ENCODE measurements around the gene MCFD2.
"Not testable (repeated sequence)": the region's sequence is repeated elsewhere in the genome, so short reads cannot be mapped to it uniquely, and the experiment has no call there.

Gene MCFD2

GRCh38 chr2:46887028-46887885 lies 28.3 kb downstream of the MCFD2 start:
- H3K4me1 ChIP-seq (ENCODE audit: control insufficient read depth in 2 of 2, insufficient read depth in 2 of 2, low read length in 2 of 2) = peaks cover 4 to 6% of the 10 kb centered on the region in 2 donors
- no peak overlapping the region for H3K4me3 ChIP-seq (ENCODE audit: low read length in 2 of 2)
- H3K9me3 ChIP-seq (ENCODE audit: control insufficient read depth in 2 of 2, low read length in 2 of 2) = no peaks in the 10 kb centered on the region
- no peaks in the 10 kb centered on the region for H3K36me3 ChIP-seq (ENCODE audit: control insufficient read depth in 2 of 2, insufficient read depth in 2 of 2, low read length in 2 of 2)
- no peak overlapping the region for H3K27ac ChIP-seq (ENCODE audit: low read depth in 2 of 2, low read length in 2 of 2)
- H3K9ac ChIP-seq (ENCODE audit: low read depth in 1 of 2, low read length in 2 of 2) = no peak overlapping the region
- no peaks in the 10 kb centered on the region for H3K27me3 ChIP-seq (ENCODE audit: control insufficient read depth in 2 of 2, insufficient read depth in 2 of 2, low read length in 2 of 2)

- Histone ChIP-seq H3K4me1 (ENCODE audit: control insufficient read depth in 2 of 2, insufficient read depth in 2 of 2, low read length in 2 of 2) (peaks cover 4 to 10% of the 10 kb centered on the region in 2 donors), H3K9ac (ENCODE audit: low read depth in 1 of 2, low read length in 2 of 2) (no peak overlapping the region), H3K9me3 (ENCODE audit: control insufficient read depth in 2 of 2, low read length in 2 of 2) (no peaks in the 10 kb centered on the region), H3K36me3 (ENCODE audit: control insufficient read depth in 2 of 2, insufficient read depth in 2 of 2, low read length in 2 of 2) (no peaks in the 10 kb centered on the region), H3K27me3 (ENCODE audit: control insufficient read depth in 2 of 2, insufficient read depth in 2 of 2, low read length in 2 of 2) (no peaks in the 10 kb centered on the region), H3K4me3 (ENCODE audit: low read length in 2 of 2) (no peak overlapping the region), H3K27ac (ENCODE audit: low read depth in 2 of 2, low read length in 2 of 2) (no peak overlapping the region)
Measured at GRCh38 chr2:46886268-46887027, 29.2 kb downstream of the MCFD2 start.

- Histone ChIP-seq H3K4me3 (ENCODE audit: low read length in 2 of 2) (no peak overlapping the region), H3K27ac (ENCODE audit: low read depth in 2 of 2, low read length in 2 of 2) (no peak overlapping the region), H3K36me3 (ENCODE audit: control insufficient read depth in 2 of 2, insufficient read depth in 2 of 2, low read length in 2 of 2) (no peaks in the 10 kb centered on the region), H3K4me1 (ENCODE audit: control insufficient read depth in 2 of 2, insufficient read depth in 2 of 2, low read length in 2 of 2) (peaks cover 4 to 10% of the 10 kb centered on the region in 2 donors), H3K27me3 (ENCODE audit: control insufficient read depth in 2 of 2, insufficient read depth in 2 of 2, low read length in 2 of 2) (no peaks in the 10 kb centered on the region), H3K9me3 (ENCODE audit: control insufficient read depth in 2 of 2, low read length in 2 of 2) (no peaks in the 10 kb centered on the region), H3K9ac (ENCODE audit: low read depth in 1 of 2, low read length in 2 of 2) (no peak overlapping the region)
Measured at GRCh38 chr2:46885376-46885775, 30.2 kb downstream of the MCFD2 start.

- Histone ChIP-seq H3K9ac (ENCODE audit: low read depth in 1 of 2, low read length in 2 of 2) (no peak overlapping the region), H3K4me1 (ENCODE audit: control insufficient read depth in 2 of 2, insufficient read depth in 2 of 2, low read length in 2 of 2) (peaks cover 8 to 10% of the 10 kb centered on the region in 2 donors), H3K36me3 (ENCODE audit: control insufficient read depth in 2 of 2, insufficient read depth in 2 of 2, low read length in 2 of 2) (no peaks in the 10 kb centered on the region), H3K9me3 (ENCODE audit: control insufficient read depth in 2 of 2, low read length in 2 of 2) (no peaks in the 10 kb centered on the region), H3K27me3 (ENCODE audit: control insufficient read depth in 2 of 2, insufficient read depth in 2 of 2, low read length in 2 of 2) (no peaks in the 10 kb centered on the region), H3K4me3 (ENCODE audit: low read length in 2 of 2) (no peak overlapping the region), H3K27ac (ENCODE audit: low read depth in 2 of 2, low read length in 2 of 2) (no peak overlapping the region)
Measured at GRCh38 chr2:46879511-46879910, 36.1 kb downstream of the MCFD2 start.

- Histone ChIP-seq H3K27me3 (ENCODE audit: control insufficient read depth in 2 of 2, insufficient read depth in 2 of 2, low read length in 2 of 2) (no peaks in the 10 kb centered on the region), H3K4me3 (ENCODE audit: low read length in 2 of 2) (no peak overlapping the region), H3K4me1 (ENCODE audit: control insufficient read depth in 2 of 2, insufficient read depth in 2 of 2, low read length in 2 of 2) (peaks cover 14% of the 10 kb centered on the region in 2 donors), H3K9ac (ENCODE audit: low read depth in 1 of 2, low read length in 2 of 2) (no peak overlapping the region), H3K27ac (ENCODE audit: low read depth in 2 of 2, low read length in 2 of 2) (no peak overlapping the region), H3K9me3 (ENCODE audit: control insufficient read depth in 2 of 2, low read length in 2 of 2) (no peaks in the 10 kb centered on the region), H3K36me3 (ENCODE audit: control insufficient read depth in 2 of 2, insufficient read depth in 2 of 2, low read length in 2 of 2) (no peaks in the 10 kb centered on the region)
Measured at GRCh38 chr2:46878886-46879285, 36.7 kb downstream of the MCFD2 start.

GRCh38 chr2:46878240-46878877 lies 37.2 kb downstream of the MCFD2 start:
- no peaks in the 10 kb centered on the region for H3K9me3 ChIP-seq (ENCODE audit: control insufficient read depth in 2 of 2, low read length in 2 of 2)
- no peaks in the 10 kb centered on the region for H3K36me3 ChIP-seq (ENCODE audit: control insufficient read depth in 2 of 2, insufficient read depth in 2 of 2, low read length in 2 of 2)
- no peak overlapping the region for H3K9ac ChIP-seq (ENCODE audit: low read depth in 1 of 2, low read length in 2 of 2)
- no peak overlapping the region for H3K27ac ChIP-seq (ENCODE audit: low read depth in 2 of 2, low read length in 2 of 2)
- peaks cover 16 to 19% of the 10 kb centered on the region in 2 donors for H3K4me1 ChIP-seq (ENCODE audit: control insufficient read depth in 2 of 2, insufficient read depth in 2 of 2, low read length in 2 of 2)
- H3K4me3 ChIP-seq (ENCODE audit: low read length in 2 of 2) = no peak overlapping the region
- no peaks in the 10 kb centered on the region for H3K27me3 ChIP-seq (ENCODE audit: control insufficient read depth in 2 of 2, insufficient read depth in 2 of 2, low read length in 2 of 2)

GRCh38 chr2:46877619-46878113 lies 37.9 kb downstream of the MCFD2 start:
- Histone ChIP-seq H3K4me1 (ENCODE audit: control insufficient read depth in 2 of 2, insufficient read depth in 2 of 2, low read length in 2 of 2) (peaks cover 16% of the 10 kb centered on the region in 2 donors), H3K9ac (ENCODE audit: low read depth in 1 of 2, low read length in 2 of 2) (no peak overlapping the region), H3K27ac (ENCODE audit: low read depth in 2 of 2, low read length in 2 of 2) (no peak overlapping the region)

GRCh38 chr2:46876741-46877384 lies 38.7 kb downstream of the MCFD2 start:
- Histone ChIP-seq H3K9me3 (ENCODE audit: control insufficient read depth in 2 of 2, low read length in 2 of 2) (no peaks in the 10 kb centered on the region), H3K27me3 (ENCODE audit: control insufficient read depth in 2 of 2, insufficient read depth in 2 of 2, low read length in 2 of 2) (no peaks in the 10 kb centered on the region), H3K36me3 (ENCODE audit: control insufficient read depth in 2 of 2, insufficient read depth in 2 of 2, low read length in 2 of 2) (no peaks in the 10 kb centered on the region), H3K27ac (ENCODE audit: low read depth in 2 of 2, low read length in 2 of 2) (no peak overlapping the region), H3K9ac (ENCODE audit: low read depth in 1 of 2, low read length in 2 of 2) (no peak overlapping the region), H3K4me3 (ENCODE audit: low read length in 2 of 2) (no peak overlapping the region), H3K4me1 (ENCODE audit: control insufficient read depth in 2 of 2, insufficient read depth in 2 of 2, low read length in 2 of 2) (peaks cover 11 to 16% of the 10 kb centered on the region in 2 donors)

More at GRCh38 chr2:46877619-46878113, 37.9 kb downstream of the MCFD2 start:
- Histone ChIP-seq H3K27me3 (ENCODE audit: control insufficient read depth in 2 of 2, insufficient read depth in 2 of 2, low read length in 2 of 2) (no peaks in the 10 kb centered on the region), H3K36me3 (ENCODE audit: control insufficient read depth in 2 of 2, insufficient read depth in 2 of 2, low read length in 2 of 2) (no peaks in the 10 kb centered on the region), H3K9me3 (ENCODE audit: control insufficient read depth in 2 of 2, low read length in 2 of 2) (no peaks in the 10 kb centered on the region), H3K4me3 (ENCODE audit: low read length in 2 of 2) (no peak overlapping the region)

- not testable (repeated sequence) for H3K9me3 ChIP-seq (ENCODE audit: control insufficient read depth in 2 of 2, low read length in 2 of 2); H3K9ac ChIP-seq (ENCODE audit: low read depth in 1 of 2, low read length in 2 of 2); H3K36me3 ChIP-seq (ENCODE audit: control insufficient read depth in 2 of 2, insufficient read depth in 2 of 2, low read length in 2 of 2); H3K27ac ChIP-seq (ENCODE audit: low read depth in 2 of 2, low read length in 2 of 2); H3K4me3 ChIP-seq (ENCODE audit: low read length in 2 of 2); H3K27me3 ChIP-seq (ENCODE audit: control insufficient read depth in 2 of 2, insufficient read depth in 2 of 2, low read length in 2 of 2)
- H3K4me1 ChIP-seq (ENCODE audit: control insufficient read depth in 2 of 2, insufficient read depth in 2 of 2, low read length in 2 of 2) = peaks cover 9 to 16% of the 10 kb centered on the region in 2 donors
Measured at GRCh38 chr2:46875962-46876689, 39.5 kb downstream of the MCFD2 start.
